A549 (cell line): ENCODE results near the gene TEDC1. TPM values are rescaled to one million over a fixed set of nuclear protein-coding genes. Genes with fewer than 3 reads are reported as not detected.
"Not testable (repeated sequence)": the region's sequence is repeated elsewhere in the genome, so short reads cannot be mapped to it uniquely, and the experiment has no call there.

ENCODE experiments used
- ATAC-seq, 2 experiments: fragments of 200-7000 bp in 1 of 2; fragments of >200 bp in 1 of 2; cut with Nextera tagmentation in 1 of 2; cut with Tn5 transposase in 1 of 2; 3 replicates each; pipeline versions ENCODE4 v1.8.0 to v1.9.1; 2018 to 2020; ENCODE audit warnings: mild to moderate bottlenecking in 1 of 2, moderate library complexity in 1 of 2
- CTCF ChIA-PET: fragments of 300-600 bp; sonication (Branson Sonifier 250); formaldehyde crosslinking; extraction: SDS; loops from one replicate; lab custom pipeline; 2021; ENCODE audit warnings: antibody characterized with exemption, inconsistent platforms; lab: Yijun Ruan, JAX
- POLR2A ChIA-PET: fragments of 350-600 bp; formaldehyde crosslinking; extraction: SDS; loops from one replicate; lab custom pipeline; 2021; ENCODE audit warnings: antibody characterized with exemption, inconsistent platforms; lab: Yijun Ruan, JAX
- DNase-seq, 2 experiments: peaks; one replicate each; pipeline versions ENCODE4 v3.0.0 to v3.0.0-alpha.2; 2011 to 2016; ENCODE audit warnings: low read depth in 1 of 2, low spot score in 1 of 2
- FAIRE-seq: peaks from 2 replicates; lab custom pipeline; 2011; peaks lifted over from hg19 to GRCh38; lab: Jason Lieb, UNC
- H3K27ac ChIP-seq, 2 experiments: fragments of >200 bp; sonication (Bioruptor Twin); formaldehyde crosslinking; 3 replicates each; pipeline ENCODE4 v1.5.1; 2016 to 2017
- H3K4me1 ChIP-seq: fragments of >200 bp; sonication (Bioruptor Twin); formaldehyde crosslinking; 3 replicates; pipeline ENCODE4 v1.6.1; 2016
- H3K4me2 ChIP-seq: fragments of >200 bp; sonication (Bioruptor Twin); formaldehyde crosslinking; 3 replicates; pipeline ENCODE4 v1.6.1; 2016
- H3K4me3 ChIP-seq: fragments of >200 bp; sonication (Bioruptor Twin); formaldehyde crosslinking; 3 replicates; pipeline ENCODE4 v1.5.1; 2016
- H3K9me3 ChIP-seq: fragments of >200 bp; sonication (Bioruptor Twin); formaldehyde crosslinking; 3 replicates; pipeline ENCODE4 v1.6.1; 2016
- BHLHE40 ChIP-seq: IDR thresholded peaks from 2 replicates; pipeline ENCODE4 v1.6.1; 2012; ENCODE audit warnings: low read depth, low read length, inconsistent platforms
- CBX2 ChIP-seq: fragments of 200-600 bp; sonication (generic); IDR thresholded peaks from 2 replicates; pipeline ENCODE4 v1.6.1; 2016; ENCODE audit warnings: low read depth, mild to moderate bottlenecking, borderline replicate concordance
- CEBPB ChIP-seq, 2 experiments: fragments of >200 bp in 1 of 2; sonication (Bioruptor Twin) in 1 of 2; formaldehyde crosslinking in 1 of 2; IDR thresholded peaks; 2 replicates each; pipeline ENCODE4 v1.6.1; 2012 to 2016
- CHD2 ChIP-seq: fragments of 150-350 bp; IDR thresholded peaks from 2 replicates; pipeline ENCODE4 v1.6.1; 2014; ENCODE audit warnings: low read length; ENCODE audit not compliant: partially characterized antibody
- EHMT2 ChIP-seq: fragments of 200-600 bp; sonication (generic); IDR thresholded peaks from 2 replicates; pipeline ENCODE4 v1.6.1; 2016; ENCODE audit warnings: antibody characterized with exemption, low read depth, mild to moderate bottlenecking, moderate library complexity
- ESRRA ChIP-seq: fragments of 150-350 bp; IDR thresholded peaks from 2 replicates; pipeline ENCODE4 v1.6.1; 2014; ENCODE audit warnings: mild to moderate bottlenecking, low read length, borderline replicate concordance
- FOSB ChIP-seq: fragments of 250-450 bp; sonication (Bioruptor Pico); IDR thresholded peaks from 2 replicates; pipeline ENCODE4 v1.5.0; 2020; ENCODE audit warnings: mild to moderate bottlenecking, moderate library complexity
- GATA3 ChIP-seq: IDR thresholded peaks from 2 replicates; pipeline ENCODE4 v1.6.1; 2012; ENCODE audit warnings: borderline replicate concordance
- HEYL ChIP-seq: fragments of 250-450 bp; sonication (Bioruptor Pico); IDR thresholded peaks from 2 replicates; pipeline ENCODE4 v1.8.0; 2021; ENCODE audit warnings: mild to moderate bottlenecking, moderate library complexity
- HOXB5 ChIP-seq: fragments of 250-450 bp; sonication (Bioruptor Pico); IDR thresholded peaks from 2 replicates; pipeline ENCODE4 v1.5.0; 2020; ENCODE audit warnings: mild to moderate bottlenecking, moderate library complexity
- JUNB ChIP-seq: fragments of >200 bp; sonication (Bioruptor Twin); formaldehyde crosslinking; IDR thresholded peaks from 2 replicates; pipeline ENCODE4 v1.6.1; 2016
- KDM5A ChIP-seq: fragments of 200-600 bp; sonication (generic); IDR thresholded peaks from 2 replicates; pipeline ENCODE4 v1.6.1; 2016; ENCODE audit warnings: antibody characterized with exemption, mild to moderate bottlenecking
- MYC ChIP-seq: IDR thresholded peaks from 2 replicates; pipeline ENCODE4 v1.6.1; 2012; ENCODE audit warnings: mild to moderate bottlenecking, inconsistent platforms, low read length, improper control_type of control experiment, borderline replicate concordance
- NPAS2 ChIP-seq: fragments of 250-450 bp; sonication (Bioruptor Pico); IDR thresholded peaks from 2 replicates; pipeline ENCODE4 v1.8.0; 2022; ENCODE audit warnings: mild to moderate bottlenecking, moderate library complexity, borderline replicate concordance
- PHF8 ChIP-seq: fragments of 200-600 bp; sonication (generic); IDR thresholded peaks from 2 replicates; pipeline ENCODE4 v1.6.1; 2016; ENCODE audit warnings: low read depth, mild to moderate bottlenecking, antibody characterized with exemption, moderate library complexity, borderline replicate concordance
- POLR2A ChIP-seq: IDR thresholded peaks from 2 replicates; pipeline ENCODE4 v1.6.1; 2012; ENCODE audit warnings: mild to moderate bottlenecking, low read length
- POLR2AphosphoS2 ChIP-seq: conservative IDR thresholded peaks from 2 replicates; pipeline ENCODE4 v1.6.1; 2012; ENCODE audit warnings: low read length, improper control_type of control experiment, inconsistent platforms
- RAD21 ChIP-seq, 2 experiments: fragments of >200 bp in 1 of 2; sonication (Bioruptor Twin) in 1 of 2; formaldehyde crosslinking in 1 of 2; IDR thresholded peaks in 1 of 2; conservative IDR thresholded peaks in 1 of 2; 2 replicates in 1 of 2; 3 replicates in 1 of 2; pipeline ENCODE4 v1.6.1; 2012 to 2018; ENCODE audit warnings: inconsistent platforms in 1 of 2
- SMC3 ChIP-seq: fragments of >200 bp; sonication (Bioruptor Twin); formaldehyde crosslinking; IDR thresholded peaks from 3 replicates; pipeline ENCODE4 v1.6.1; 2018; ENCODE audit warnings: inconsistent platforms
- ZFP36 ChIP-seq: fragments of 450-650 bp; IDR thresholded peaks from 2 replicates; pipeline ENCODE4 v1.6.1; 2014; ENCODE audit warnings: borderline replicate concordance; ENCODE audit not compliant: partially characterized antibody
- ZSCAN20 ChIP-seq: fragments of 250-450 bp; sonication (Bioruptor Pico); IDR thresholded peaks from 2 replicates; pipeline ENCODE4 v1.8.0; 2022; ENCODE audit warnings: mild to moderate bottlenecking, moderate library complexity
- WGBS: methylation state at CpG from one replicate; pipeline ENCODE4 v1.1.6; 2017; ENCODE audit errors: missing lambda C conversion rate; 5-methylcytosine and 5-hydroxymethylcytosine counted together
- polyA plus RNA-seq, 4 experiments: library from polyadenylated mRNA; depleted of rRNA in 3 of 4; stranded (reverse); fragments of >200 nt; fragmentation: RNase III in 1 of 4; extraction: RNeasy Plus Mini Kit Qiagen cat#74134 plus additional on column Dnase treatment in 1 of 4; gene quantifications; 2 replicates in 3 of 4; 3 replicates in 1 of 4; pipeline ENCODE4 v1.2.3, GENCODE V29; 2011 to 2017
- TF ChIP-seq, protein P1 (sequence below): IDR thresholded peaks from 2 replicates; pipeline ENCODE4 v1.6.1; 2012
- TF ChIP-seq, protein P2 (sequence below): fragments of 250-450 bp; sonication (Bioruptor Pico); IDR thresholded peaks from 2 replicates; pipeline ENCODE4 v1.5.0; 2021; ENCODE audit warnings: mild to moderate bottlenecking, moderate library complexity, borderline replicate concordance
- TF ChIP-seq, protein P3 (sequence below): fragments of >200 bp; sonication (Bioruptor Twin); formaldehyde crosslinking; IDR thresholded peaks from 3 replicates; pipeline ENCODE4 v1.5.1; 2016
- TF ChIP-seq, protein P4 (sequence below): fragments of >200 bp; sonication (Bioruptor Twin); formaldehyde crosslinking; IDR thresholded peaks from 3 replicates; pipeline ENCODE4 v1.6.1; 2016
- TF ChIP-seq, protein P5 (sequence below): IDR thresholded peaks from 2 replicates; pipeline ENCODE4 v1.6.1; 2012
- TF ChIP-seq, protein P6 (sequence below): IDR thresholded peaks from 2 replicates; pipeline ENCODE4 v1.6.1; 2012; ENCODE audit warnings: low read depth, borderline replicate concordance

TEDC1 gene
- polyA plus RNA-seq, 2 of the 4 experiments (the other 2 are of a cell fraction): 12.7 to 39.6 TPM

DNA sequence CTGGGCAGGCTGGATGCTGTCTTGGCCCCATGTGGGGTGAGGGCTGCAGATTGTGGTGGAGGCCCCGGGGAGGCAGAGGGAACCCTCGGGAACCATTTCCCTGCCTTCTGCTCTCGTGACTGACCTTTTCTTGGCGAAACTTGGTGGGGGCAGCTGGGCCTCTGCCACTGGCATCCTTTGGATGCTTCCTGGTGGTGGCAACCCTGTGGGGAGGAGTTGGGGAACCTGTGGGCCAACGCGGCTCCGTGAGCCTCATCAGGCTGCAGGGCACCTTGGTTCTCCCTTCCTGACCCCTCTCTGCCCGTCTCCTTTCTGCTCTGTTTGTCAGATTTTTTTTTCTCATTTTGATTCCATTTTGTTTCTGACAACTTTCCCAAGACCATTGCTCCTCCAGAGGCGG, 49.8 kb downstream of the TEDC1 start:
- ATAC-seq: no peak
- WGBS: 39% methylated on average over 9 of the region's 9 CpGs
- H3K27ac ChIP-seq: no peak overlapping the region
- DNase-seq: no peak
- no peaks in the 10 kb centered on the region for H3K4me1 ChIP-seq
- H3K4me3 ChIP-seq: no peak overlapping the region
- ChIA-PET CTCF (no interaction called here), POLR2A (no interaction called here)
- H3K9me3 ChIP-seq: peaks cover 15% of the 10 kb centered on the region; the same call in 2 of the 3 replicates
- H3K4me2 ChIP-seq: no peak overlapping the region
- TF ChIP-seq CEBPB (IDR thresholded peaks at IDR 0.05): no peak
- no peak for TF ChIP-seq HOXB5
- no peak for TF ChIP-seq CHD2
- no peak for TF ChIP-seq RAD21 (conservative IDR thresholded peaks at IDR 0.05 in 1 of 2, IDR thresholded peaks at IDR 0.05 in 1 of 2)
- no peak for TF ChIP-seq EHMT2
- TF ChIP-seq, protein P1, sequence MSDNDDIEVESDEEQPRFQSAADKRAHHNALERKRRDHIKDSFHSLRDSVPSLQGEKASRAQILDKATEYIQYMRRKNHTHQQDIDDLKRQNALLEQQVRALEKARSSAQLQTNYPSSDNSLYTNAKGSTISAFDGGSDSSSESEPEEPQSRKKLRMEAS: no peak
- TF ChIP-seq ESRRA: no peak
- TF ChIP-seq ZFP36: no peak
- TF ChIP-seq, protein P2, sequence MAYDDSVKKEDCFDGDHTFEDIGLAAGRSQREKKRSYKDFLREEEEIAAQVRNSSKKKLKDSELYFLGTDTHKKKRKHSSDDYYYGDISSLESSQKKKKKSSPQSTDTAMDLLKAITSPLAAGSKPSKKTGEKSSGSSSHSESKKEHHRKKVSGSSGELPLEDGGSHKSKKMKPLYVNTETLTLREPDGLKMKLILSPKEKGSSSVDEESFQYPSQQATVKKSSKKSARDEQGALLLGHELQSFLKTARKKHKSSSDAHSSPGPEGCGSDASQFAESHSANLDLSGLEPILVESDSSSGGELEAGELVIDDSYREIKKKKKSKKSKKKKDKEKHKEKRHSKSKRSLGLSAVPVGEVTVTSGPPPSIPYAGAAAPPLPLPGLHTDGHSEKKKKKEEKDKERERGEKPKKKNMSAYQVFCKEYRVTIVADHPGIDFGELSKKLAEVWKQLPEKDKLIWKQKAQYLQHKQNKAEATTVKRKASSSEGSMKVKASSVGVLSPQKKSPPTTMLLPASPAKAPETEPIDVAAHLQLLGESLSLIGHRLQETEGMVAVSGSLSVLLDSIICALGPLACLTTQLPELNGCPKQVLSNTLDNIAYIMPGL: no peak
- TF ChIP-seq JUNB: no peak
- no peak for TF ChIP-seq PHF8
- no peak for TF ChIP-seq HEYL (CRISPR knock-in tag)
- TF ChIP-seq, protein P3, sequence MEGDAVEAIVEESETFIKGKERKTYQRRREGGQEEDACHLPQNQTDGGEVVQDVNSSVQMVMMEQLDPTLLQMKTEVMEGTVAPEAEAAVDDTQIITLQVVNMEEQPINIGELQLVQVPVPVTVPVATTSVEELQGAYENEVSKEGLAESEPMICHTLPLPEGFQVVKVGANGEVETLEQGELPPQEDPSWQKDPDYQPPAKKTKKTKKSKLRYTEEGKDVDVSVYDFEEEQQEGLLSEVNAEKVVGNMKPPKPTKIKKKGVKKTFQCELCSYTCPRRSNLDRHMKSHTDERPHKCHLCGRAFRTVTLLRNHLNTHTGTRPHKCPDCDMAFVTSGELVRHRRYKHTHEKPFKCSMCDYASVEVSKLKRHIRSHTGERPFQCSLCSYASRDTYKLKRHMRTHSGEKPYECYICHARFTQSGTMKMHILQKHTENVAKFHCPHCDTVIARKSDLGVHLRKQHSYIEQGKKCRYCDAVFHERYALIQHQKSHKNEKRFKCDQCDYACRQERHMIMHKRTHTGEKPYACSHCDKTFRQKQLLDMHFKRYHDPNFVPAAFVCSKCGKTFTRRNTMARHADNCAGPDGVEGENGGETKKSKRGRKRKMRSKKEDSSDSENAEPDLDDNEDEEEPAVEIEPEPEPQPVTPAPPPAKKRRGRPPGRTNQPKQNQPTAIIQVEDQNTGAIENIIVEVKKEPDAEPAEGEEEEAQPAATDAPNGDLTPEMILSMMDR: no peak
- no peak for TF ChIP-seq GATA3
- TF ChIP-seq FOSB (CRISPR knock-in tag): no peak
- no peak for FAIRE-seq

DNA sequence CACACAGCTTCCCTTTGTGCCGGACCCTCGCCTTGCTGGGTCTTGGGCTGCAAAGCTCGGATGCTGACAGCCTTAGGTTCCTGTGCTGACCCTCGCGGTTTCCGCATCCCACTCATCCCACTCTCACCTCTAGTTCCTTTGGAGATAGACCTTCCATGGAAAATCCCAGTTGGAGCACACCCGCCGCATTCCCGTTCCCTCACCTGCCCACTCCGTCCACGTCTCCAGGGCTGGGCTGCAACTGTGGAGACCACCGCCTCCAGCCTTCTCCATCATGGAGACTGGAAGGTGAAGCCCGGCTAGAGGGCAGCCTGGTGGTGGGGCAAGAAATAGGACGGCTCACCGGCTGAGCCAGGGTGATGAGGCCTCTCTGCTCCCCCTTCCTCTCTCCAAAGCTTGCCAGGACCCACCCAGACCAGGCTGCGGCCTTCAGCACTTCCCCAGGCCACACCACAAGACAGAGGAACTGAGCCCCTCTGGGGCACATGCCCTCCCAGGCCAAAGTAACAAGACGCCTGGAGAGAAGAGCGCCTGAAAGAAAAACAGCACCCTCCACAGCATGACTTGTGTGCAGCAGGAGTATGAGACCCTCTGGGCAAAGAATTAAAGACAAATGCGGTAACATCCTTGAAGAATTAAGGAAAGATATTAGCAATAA, 50.3 kb downstream of the TEDC1 start:
- FAIRE-seq (no peak), DNase-seq (no peak), ATAC-seq (no peak)
- TF ChIP-seq POLR2A (no peak), CBX2 (no peak), ZSCAN20 (CRISPR knock-in tag) (no peak), SMC3 (no peak), NPAS2 (CRISPR knock-in tag) (no peak), CHD2 (no peak), BHLHE40 (no peak), KDM5A (no peak), ZFP36 (no peak), HEYL (CRISPR knock-in tag) (no peak), FOSB (CRISPR knock-in tag) (no peak), HOXB5 (no peak), POLR2AphosphoS2 (no peak), MYC (no peak), PHF8 (no peak), EHMT2 (no peak)
- TF ChIP-seq, protein P1: no peak
- TF ChIP-seq, protein P4, sequence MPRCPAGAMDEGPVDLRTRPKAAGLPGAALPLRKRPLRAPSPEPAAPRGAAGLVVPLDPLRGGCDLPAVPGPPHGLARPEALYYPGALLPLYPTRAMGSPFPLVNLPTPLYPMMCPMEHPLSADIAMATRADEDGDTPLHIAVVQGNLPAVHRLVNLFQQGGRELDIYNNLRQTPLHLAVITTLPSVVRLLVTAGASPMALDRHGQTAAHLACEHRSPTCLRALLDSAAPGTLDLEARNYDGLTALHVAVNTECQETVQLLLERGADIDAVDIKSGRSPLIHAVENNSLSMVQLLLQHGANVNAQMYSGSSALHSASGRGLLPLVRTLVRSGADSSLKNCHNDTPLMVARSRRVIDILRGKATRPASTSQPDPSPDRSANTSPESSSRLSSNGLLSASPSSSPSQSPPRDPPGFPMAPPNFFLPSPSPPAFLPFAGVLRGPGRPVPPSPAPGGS: no peak
- TF ChIP-seq, protein P5, sequence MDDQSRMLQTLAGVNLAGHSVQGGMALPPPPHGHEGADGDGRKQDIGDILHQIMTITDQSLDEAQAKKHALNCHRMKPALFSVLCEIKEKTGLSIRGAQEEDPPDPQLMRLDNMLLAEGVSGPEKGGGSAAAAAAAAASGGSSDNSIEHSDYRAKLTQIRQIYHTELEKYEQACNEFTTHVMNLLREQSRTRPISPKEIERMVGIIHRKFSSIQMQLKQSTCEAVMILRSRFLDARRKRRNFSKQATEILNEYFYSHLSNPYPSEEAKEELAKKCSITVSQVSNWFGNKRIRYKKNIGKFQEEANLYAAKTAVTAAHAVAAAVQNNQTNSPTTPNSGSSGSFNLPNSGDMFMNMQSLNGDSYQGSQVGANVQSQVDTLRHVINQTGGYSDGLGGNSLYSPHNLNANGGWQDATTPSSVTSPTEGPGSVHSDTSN: no peak
- TF ChIP-seq, protein P6, sequence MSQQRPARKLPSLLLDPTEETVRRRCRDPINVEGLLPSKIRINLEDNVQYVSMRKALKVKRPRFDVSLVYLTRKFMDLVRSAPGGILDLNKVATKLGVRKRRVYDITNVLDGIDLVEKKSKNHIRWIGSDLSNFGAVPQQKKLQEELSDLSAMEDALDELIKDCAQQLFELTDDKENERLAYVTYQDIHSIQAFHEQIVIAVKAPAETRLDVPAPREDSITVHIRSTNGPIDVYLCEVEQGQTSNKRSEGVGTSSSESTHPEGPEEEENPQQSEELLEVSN: no peak
- peaks cover 15% of the 10 kb centered on the region; the same call in 2 of the 3 replicates for H3K9me3 ChIP-seq
- CTCF ChIA-PET: no interaction called here
- WGBS: 57% methylated on average over 16 of the region's 19 CpGs
- H3K27ac ChIP-seq: no peak overlapping the region
- no peak overlapping the region for H3K4me2 ChIP-seq
- H3K4me1 ChIP-seq: no peaks in the 10 kb centered on the region
- H3K4me3 ChIP-seq: no peak overlapping the region
- POLR2A ChIA-PET: no interaction called here

DNA sequence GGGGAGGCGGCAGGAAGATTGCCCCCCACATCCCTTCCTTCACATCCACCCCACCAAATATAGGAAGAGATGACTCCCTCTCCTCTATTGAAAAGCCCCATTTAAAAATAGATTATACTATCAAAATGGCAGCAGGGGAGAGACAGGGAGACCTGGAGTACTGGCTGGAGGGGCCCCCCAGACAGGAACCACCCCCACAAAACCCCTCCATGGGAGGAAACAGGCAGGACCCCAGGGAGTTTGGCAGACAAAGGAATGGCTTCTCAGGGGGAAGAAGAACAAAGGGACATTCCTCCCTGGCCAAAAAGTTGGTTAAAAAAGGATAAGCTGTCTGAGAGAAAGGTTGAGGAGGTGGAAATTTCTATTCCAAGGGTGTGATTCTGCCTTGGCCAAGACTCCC, 54.6 kb downstream of the TEDC1 start:
- DNase-seq, H3K4me1 ChIP-seq, ATAC-seq, H3K4me3 ChIP-seq, FAIRE-seq, POLR2A ChIA-PET, H3K4me2 ChIP-seq, H3K27ac ChIP-seq: not testable (repeated sequence)
- H3K9me3 ChIP-seq: peaks cover 15% of the 10 kb centered on the region; the same call in 2 of the 3 replicates
- 61% methylated on average over 1 of the region's 1 CpG for WGBS
- CTCF ChIA-PET: interaction anchor here (3.6 kb wide), 1 partner anchor 13 kb away, joined by 14 read pairs; no protein-coding TSS in a partner anchor
